ENCODE results near the gene NCK2. TPM values are rescaled to one million over a fixed set of nuclear protein-coding genes. Genes with fewer than 3 reads are reported as not detected.

The NCK2 gene
- polyA plus RNA-seq, 3 donors = 2.5 to 18.2 (median 7.6) TPM

GRCh38 chr2:105794926-105795574 is 50.3 kb downstream of the NCK2 start:
- Histone ChIP-seq H3K9ac (ENCODE audit: insufficient read depth, low read length, poor library complexity, severe bottlenecking) (no peak overlapping the region), H3K4me2 (replicated peaks; ENCODE audit: extremely low read depth, low read length, poor library complexity, severe bottlenecking) (peak overlapping the region; percentile 54), H2AFZ (ENCODE audit: insufficient read depth, low read depth, low read length, poor library complexity, severe bottlenecking) (no peak overlapping the region), H3K9me3 (replicated peaks in 1 of 2; ENCODE audit: control insufficient read depth in 1 of 2, insufficient read depth in 1 of 2, low read length in 2 of 2) (no peaks in the 10 kb centered on the region), H3K4me3 (replicated peaks in 1 of 3; ENCODE audit: low read depth in 2 of 3, low read length in 3 of 3) (no peak overlapping the region), H3K79me2 (ENCODE audit: insufficient read depth, low read length) (peaks cover 90% of the 10 kb centered on the region), H3K27ac (ENCODE audit: low read depth in 1 of 2, low read length in 2 of 2) (peak overlapping the region in 1 of 2 donors; percentile 90), H4K20me1 (ENCODE audit: insufficient read depth, low read length) (peaks cover 23% of the 10 kb centered on the region), H3K4me1 (ENCODE audit: control insufficient read depth in 1 of 2, insufficient read depth in 2 of 2, low read length in 2 of 2) (peaks cover 64 to 69% of the 10 kb centered on the region in 2 donors), H3K36me3 (replicated peaks in 1 of 2; ENCODE audit: control insufficient read depth in 1 of 2, insufficient read depth in 2 of 2, low read length in 2 of 2) (no peaks in the 10 kb centered on the region), H3K27me3 (ENCODE audit: control insufficient read depth in 2 of 2, insufficient read depth in 2 of 2, low read length in 2 of 2) (no peaks in the 10 kb centered on the region)
- Mint-ChIP-seq H3K27ac (peak overlapping the region in 3 of 7 donors; percentile 19 to 84 (median 33)), H3K4me3 (peak overlapping the region in 1 of 2 donors; percentile 44), H3K27me3 (ENCODE audit: low read depth in 3 of 3) (no peaks in the 10 kb centered on the region), H3K9me3 (no peaks in the 10 kb centered on the region), H3K4me1 (peaks cover 79% of the 10 kb centered on the region), H3K36me3 (no peaks in the 10 kb centered on the region)
- no peak for TF ChIP-seq CTCF (IDR thresholded peaks at IDR 0.05)
- 20% methylated on average over 1 of the region's 3 CpGs for WGBS (ENCODE audit: insufficient coverage)
- intact Hi-C loops (cut with micrococcal nuclease) = loop anchor here in 1 of 2 donors (5.0 kb wide), 1 partner anchor 53 kb away; the partner anchor contains the start of gene NCK2
- no peak for DNase-seq

GRCh38 chr2:105795575-105795934 is 50.8 kb downstream of the NCK2 start:
- H3K9me3 Mint-ChIP-seq = no peaks in the 10 kb centered on the region

More at GRCh38 chr2:105795575-105795934, 50.8 kb downstream of the NCK2 start:
- Histone ChIP-seq H2AFZ (ENCODE audit: insufficient read depth, low read depth, low read length, poor library complexity, severe bottlenecking) (no peak overlapping the region), H3K36me3 (replicated peaks in 1 of 2; ENCODE audit: control insufficient read depth in 1 of 2, insufficient read depth in 2 of 2, low read length in 2 of 2) (no peaks in the 10 kb centered on the region), H3K9me3 (replicated peaks in 1 of 2; ENCODE audit: control insufficient read depth in 1 of 2, insufficient read depth in 1 of 2, low read length in 2 of 2) (no peaks in the 10 kb centered on the region), H3K79me2 (ENCODE audit: insufficient read depth, low read length) (peaks cover 85% of the 10 kb centered on the region), H3K27me3 (ENCODE audit: control insufficient read depth in 2 of 2, insufficient read depth in 2 of 2, low read length in 2 of 2) (no peaks in the 10 kb centered on the region), H3K9ac (ENCODE audit: insufficient read depth, low read length, poor library complexity, severe bottlenecking) (no peak overlapping the region), H3K4me3 (replicated peaks in 1 of 3; ENCODE audit: low read depth in 2 of 3, low read length in 3 of 3) (peak overlapping the region in 1 of 3 experiments; percentile 30), H3K4me2 (replicated peaks; ENCODE audit: extremely low read depth, low read length, poor library complexity, severe bottlenecking) (peak overlapping the region; percentile 54), H4K20me1 (ENCODE audit: insufficient read depth, low read length) (peaks cover 18% of the 10 kb centered on the region), H3K27ac (ENCODE audit: low read depth in 1 of 2, low read length in 2 of 2) (peak overlapping the region in 1 of 2 donors; percentile 90), H3K4me1 (ENCODE audit: control insufficient read depth in 1 of 2, insufficient read depth in 2 of 2, low read length in 2 of 2) (peaks cover 64 to 69% of the 10 kb centered on the region in 2 donors)
- H3K36me3 Mint-ChIP-seq = no peaks in the 10 kb centered on the region
- WGBS (ENCODE audit: insufficient coverage) = 6% methylated on average over 8 of the region's 9 CpGs
- peaks cover 79% of the 10 kb centered on the region for H3K4me1 Mint-ChIP-seq
- no peaks in the 10 kb centered on the region for H3K27me3 Mint-ChIP-seq (ENCODE audit: low read depth in 3 of 3)
- no peak for TF ChIP-seq CTCF (IDR thresholded peaks at IDR 0.05)
- peak overlapping the region in 6 of 7 donors; percentile 33 to 84 (median 72) for H3K27ac Mint-ChIP-seq
- DNase-seq = peak in 1 of 3 donors; percentile 11
- intact Hi-C loops (cut with micrococcal nuclease) = loop anchor here in 1 of 2 donors (5.0 kb wide), 1 partner anchor 53 kb away; the partner anchor contains the start of gene NCK2
- H3K4me3 Mint-ChIP-seq = peak overlapping the region in 1 of 2 donors; percentile 44

Measured in CD14-positive monocyte (primary cell).